ENCODE results near the gene DENND1C. TPM values are rescaled to one million over a fixed set of nuclear protein-coding genes. Genes with fewer than 3 reads are reported as not detected.

DENND1C gene
- total and polyA plus RNA-seq, 9 donors, result 0.63 to 2.3 (median 1.00) TPM

DNA sequence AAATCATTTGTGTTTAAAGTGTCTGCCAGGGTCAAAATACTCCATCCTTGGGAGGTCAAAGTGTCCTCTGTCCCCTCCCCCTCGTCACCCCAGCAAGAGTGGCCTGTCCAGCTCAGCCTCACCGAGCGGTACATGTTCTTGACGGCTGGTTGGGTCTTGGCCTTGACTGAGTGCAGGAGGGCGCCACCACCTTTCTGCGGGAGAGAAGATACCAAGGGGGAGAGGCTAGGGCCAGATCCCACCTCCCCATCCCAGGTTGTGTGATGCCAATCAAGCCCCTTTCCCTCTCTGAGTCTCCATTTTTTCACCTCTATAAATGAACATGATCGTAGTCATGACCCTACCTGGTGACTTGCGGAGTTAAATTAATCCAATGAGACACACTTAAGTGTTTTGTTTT lies 11.4 kb downstream of the DENND1C start:
- intact Hi-C loops (cut with DNase I), result no loop called here
- Histone ChIP-seq H3K4me1 (ENCODE audit: insufficient read depth) (no peaks in the 10 kb centered on the region), H3K9me3 (no peaks in the 10 kb centered on the region), H3K4me3 (no peak overlapping the region), H3K27ac (no peak overlapping the region), H3K27me3 (no peaks in the 10 kb centered on the region), H3K36me3 (no peaks in the 10 kb centered on the region)
- DNase-seq, result no peak
- WGBS, 3 donors, result 42 to 49% (median 46%) methylated on average over 8 of the region's 8 CpGs
- TF ChIP-seq EP300 (IDR thresholded peaks at IDR 0.05) (no peak), POLR2A (IDR thresholded peaks at IDR 0.05) (no peak)
- TF ChIP-seq, protein P1, sequence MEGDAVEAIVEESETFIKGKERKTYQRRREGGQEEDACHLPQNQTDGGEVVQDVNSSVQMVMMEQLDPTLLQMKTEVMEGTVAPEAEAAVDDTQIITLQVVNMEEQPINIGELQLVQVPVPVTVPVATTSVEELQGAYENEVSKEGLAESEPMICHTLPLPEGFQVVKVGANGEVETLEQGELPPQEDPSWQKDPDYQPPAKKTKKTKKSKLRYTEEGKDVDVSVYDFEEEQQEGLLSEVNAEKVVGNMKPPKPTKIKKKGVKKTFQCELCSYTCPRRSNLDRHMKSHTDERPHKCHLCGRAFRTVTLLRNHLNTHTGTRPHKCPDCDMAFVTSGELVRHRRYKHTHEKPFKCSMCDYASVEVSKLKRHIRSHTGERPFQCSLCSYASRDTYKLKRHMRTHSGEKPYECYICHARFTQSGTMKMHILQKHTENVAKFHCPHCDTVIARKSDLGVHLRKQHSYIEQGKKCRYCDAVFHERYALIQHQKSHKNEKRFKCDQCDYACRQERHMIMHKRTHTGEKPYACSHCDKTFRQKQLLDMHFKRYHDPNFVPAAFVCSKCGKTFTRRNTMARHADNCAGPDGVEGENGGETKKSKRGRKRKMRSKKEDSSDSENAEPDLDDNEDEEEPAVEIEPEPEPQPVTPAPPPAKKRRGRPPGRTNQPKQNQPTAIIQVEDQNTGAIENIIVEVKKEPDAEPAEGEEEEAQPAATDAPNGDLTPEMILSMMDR (IDR thresholded peaks at IDR 0.05), result no peak

DNA sequence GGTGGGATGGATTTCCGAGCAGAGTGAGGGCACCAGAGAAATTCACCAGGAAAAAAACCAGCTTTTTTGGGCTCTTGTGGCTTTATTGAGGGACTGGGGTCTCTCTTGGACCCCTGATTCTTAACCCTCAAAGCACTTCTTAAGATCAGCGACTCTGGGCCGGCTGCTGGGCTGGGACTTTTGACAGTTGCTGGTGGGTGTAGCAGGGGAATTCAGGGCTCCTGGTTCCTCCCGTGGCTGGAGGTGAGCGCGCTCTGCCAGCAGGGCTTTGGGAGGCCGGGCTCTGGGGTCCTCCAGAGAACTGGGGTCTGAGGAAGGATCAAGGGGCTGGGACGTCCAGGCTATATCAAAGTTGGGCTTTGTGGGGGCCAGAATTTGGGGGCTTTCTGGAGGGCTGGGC lies 14.2 kb downstream of the DENND1C start:
- H3K4me3 ChIP-seq, result no peak overlapping the region
- H3K27ac ChIP-seq, result no peak overlapping the region
- no peaks in the 10 kb centered on the region for H3K27me3 ChIP-seq
- intact Hi-C loops (cut with DNase I), result no loop called here
- no peak for DNase-seq
- H3K36me3 ChIP-seq, result no peaks in the 10 kb centered on the region
- no peaks in the 10 kb centered on the region for H3K4me1 ChIP-seq (ENCODE audit: insufficient read depth)
- TF ChIP-seq EP300 (IDR thresholded peaks at IDR 0.05) (no peak), POLR2A (IDR thresholded peaks at IDR 0.05) (no peak)
- TF ChIP-seq, protein P1 (IDR thresholded peaks at IDR 0.05), result no peak
- 66 to 78% (median 72%) methylated on average over 8 of the region's 8 CpGs for WGBS, 3 donors
- H3K9me3 ChIP-seq, result no peaks in the 10 kb centered on the region

DNA sequence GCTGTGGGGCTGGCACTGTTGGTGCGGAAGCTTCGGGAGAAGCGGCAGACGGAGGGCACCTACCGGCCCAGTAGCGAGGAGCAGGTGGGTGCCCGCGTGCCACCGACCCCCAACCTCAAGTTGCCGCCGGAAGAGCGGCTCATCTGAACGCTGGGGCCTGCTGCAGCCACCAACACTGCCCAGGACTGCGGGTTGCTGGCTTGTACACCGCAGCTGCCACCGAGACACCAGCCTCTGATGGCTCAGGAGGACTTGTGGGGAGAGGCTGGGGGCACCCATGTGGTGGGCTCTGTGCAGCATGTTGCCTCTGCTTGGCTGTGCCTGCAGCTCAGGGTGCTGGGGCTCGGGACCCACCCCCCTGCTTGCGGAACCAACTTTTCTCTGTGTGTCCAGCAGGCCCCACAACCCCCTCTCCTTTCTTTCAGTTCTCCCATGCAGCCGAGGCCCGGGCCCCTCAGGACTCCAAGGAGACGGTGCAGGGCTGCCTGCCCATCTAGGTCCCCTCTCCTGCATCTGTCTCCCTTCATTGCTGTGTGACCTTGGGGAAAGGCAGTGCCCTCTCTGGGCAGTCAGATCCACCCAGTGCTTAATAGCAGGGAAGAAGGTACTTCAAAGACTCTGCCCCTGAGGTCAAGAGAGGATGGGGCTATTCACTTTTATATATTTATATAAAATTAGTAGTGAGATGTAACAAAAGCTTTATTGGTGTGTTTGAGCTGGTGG lies 14.9 kb downstream of the DENND1C start:
- no peaks in the 10 kb centered on the region for H3K36me3 ChIP-seq
- no peak for TF ChIP-seq EP300 (IDR thresholded peaks at IDR 0.05)

DNA sequence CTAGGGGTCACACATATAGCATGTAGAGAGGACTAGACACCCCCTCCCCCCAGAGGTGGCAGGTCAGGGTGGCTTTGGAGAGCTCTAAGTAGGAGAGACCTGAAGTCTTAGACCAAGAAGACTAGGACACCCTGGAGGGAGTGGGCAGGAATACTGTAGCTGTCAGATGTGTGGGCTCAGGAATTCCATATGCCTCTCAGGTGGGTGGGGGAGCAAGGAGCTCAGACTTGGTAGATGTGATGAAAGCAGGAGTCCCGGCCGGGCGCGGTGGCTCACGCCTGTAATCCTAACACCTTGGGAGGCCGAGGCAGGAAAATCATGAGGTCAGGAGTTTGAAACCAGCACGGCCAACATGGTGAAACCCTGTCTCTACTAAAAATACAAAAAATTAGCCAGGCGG lies 15.9 kb downstream of the DENND1C start:
- DNase-seq, result no peak
- H3K27ac ChIP-seq, result no peak overlapping the region
- H3K4me3 ChIP-seq, result no peak overlapping the region
- WGBS, 3 donors, result 89 to 92% (median 90%) methylated on average over 8 of the region's 8 CpGs
- no peaks in the 10 kb centered on the region for H3K9me3 ChIP-seq
- no peak for TF ChIP-seq EP300 (IDR thresholded peaks at IDR 0.05)
- no peak for TF ChIP-seq POLR2A (IDR thresholded peaks at IDR 0.05)
- TF ChIP-seq, protein P1 (IDR thresholded peaks at IDR 0.05), result no peak
- H3K36me3 ChIP-seq, result no peaks in the 10 kb centered on the region
- intact Hi-C loops (cut with DNase I), result no loop called here
- H3K4me1 ChIP-seq (ENCODE audit: insufficient read depth), result peaks cover under 1% of the 10 kb centered on the region
- H3K27me3 ChIP-seq, result no peaks in the 10 kb centered on the region

More for the DNA sequence above, 14.9 kb downstream of the DENND1C start:
- no peak for DNase-seq
- Histone ChIP-seq H3K27me3 (no peaks in the 10 kb centered on the region), H3K4me3 (no peak overlapping the region), H3K9me3 (no peaks in the 10 kb centered on the region), H3K27ac (no peak overlapping the region), H3K4me1 (ENCODE audit: insufficient read depth) (no peaks in the 10 kb centered on the region)
- 87 to 89% (median 89%) methylated on average over 21 of the region's 21 CpGs for WGBS, 3 donors
- intact Hi-C loops (cut with DNase I), result no loop called here

DNA sequence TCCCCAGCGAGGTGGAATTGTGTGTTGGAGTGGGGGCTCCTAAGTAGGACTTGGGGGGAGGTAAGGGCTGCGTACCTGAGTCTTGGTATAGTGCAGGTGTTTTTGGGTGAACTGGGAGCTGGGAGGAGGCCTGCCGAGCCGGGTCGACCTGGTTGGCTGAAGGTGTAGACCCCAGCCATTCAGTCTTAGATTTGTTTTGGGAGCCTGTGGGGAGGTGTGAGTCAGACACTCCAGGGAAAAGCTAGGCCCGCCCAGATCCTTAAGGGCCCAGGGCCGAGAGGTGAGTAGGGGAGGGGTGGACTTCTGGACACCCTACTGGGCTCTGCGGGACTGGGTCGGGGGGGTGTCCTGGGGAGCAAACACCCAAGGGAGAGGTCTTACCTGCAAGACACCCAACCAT lies 16.6 kb downstream of the DENND1C start:
- TF ChIP-seq, protein P1 (IDR thresholded peaks at IDR 0.05), result no peak
- no peak for TF ChIP-seq EP300 (IDR thresholded peaks at IDR 0.05)
- TF ChIP-seq POLR2A (IDR thresholded peaks at IDR 0.05), result no peak
- no peak for DNase-seq
- Histone ChIP-seq H3K27me3 (no peaks in the 10 kb centered on the region), H3K36me3 (no peaks in the 10 kb centered on the region), H3K4me3 (peak overlapping the region; percentile 31), H3K9me3 (no peaks in the 10 kb centered on the region), H3K4me1 (ENCODE audit: insufficient read depth) (peaks cover 1% of the 10 kb centered on the region), H3K27ac (no peak overlapping the region)
- WGBS, 3 donors, result 34 to 48% (median 47%) methylated on average over 9 of the region's 9 CpGs
- intact Hi-C loops (cut with DNase I), result no loop called here

Measured in ovary (tissue), 9 donors.